Measurements from ENCODE around the gene NCOA1.

NCOA1 gene

DNA sequence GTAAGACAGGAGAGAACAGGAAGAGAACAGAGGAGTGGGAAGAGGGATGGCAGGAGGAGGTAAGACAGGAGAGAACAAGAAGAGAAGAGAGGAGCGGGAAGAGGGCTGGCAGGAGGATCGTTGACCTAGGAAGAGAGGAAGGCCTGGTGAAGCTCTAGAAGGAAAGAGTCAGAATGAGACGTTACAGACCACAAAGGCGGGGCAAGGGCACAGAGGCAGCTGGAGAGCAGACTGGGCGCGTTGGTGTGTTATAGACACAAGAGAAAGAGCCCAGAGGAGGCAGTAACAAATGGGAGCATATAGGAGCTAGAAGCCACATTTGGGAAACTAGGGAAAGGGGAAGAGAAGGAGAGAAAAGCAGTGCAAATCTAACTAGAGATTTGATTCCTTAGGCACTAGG, 275.6 kb downstream of the NCOA1 start:
- no peaks in the 10 kb centered on the region for H3K27me3 ChIP-seq (ENCODE audit: insufficient read depth, insufficient read length)
- TF ChIP-seq SUZ12 (IDR thresholded peaks at IDR 0.05; ENCODE audit: extremely low read depth, insufficient read depth, insufficient read length) (no peak), ZNF274 (IDR thresholded peaks at IDR 0.05; ENCODE audit: low read depth, low read length) (no peak), YY1 (IDR thresholded peaks at IDR 0.05; ENCODE audit: insufficient read depth, insufficient read length) (no peak)
- H3K36me3 ChIP-seq (ENCODE audit: insufficient read depth, insufficient read length, low read length) = peaks cover 3% of the 10 kb centered on the region
- no peak for DNase-seq (ENCODE audit: low read depth, low spot score)
- no peak overlapping the region for H3K4me3 ChIP-seq (ENCODE audit: insufficient read length, low read depth)
- H3K4me1 ChIP-seq (ENCODE audit: insufficient read depth, insufficient read length) = no peaks in the 10 kb centered on the region
- no peak overlapping the region for H3K9ac ChIP-seq (ENCODE audit: insufficient read length, low read depth)
- H3K9me3 ChIP-seq (ENCODE audit: insufficient read depth, low read length) = 0 out of 2 replicates have a peak, but pooled peaks cover 9% of the 10 kb centered on the region

DNA sequence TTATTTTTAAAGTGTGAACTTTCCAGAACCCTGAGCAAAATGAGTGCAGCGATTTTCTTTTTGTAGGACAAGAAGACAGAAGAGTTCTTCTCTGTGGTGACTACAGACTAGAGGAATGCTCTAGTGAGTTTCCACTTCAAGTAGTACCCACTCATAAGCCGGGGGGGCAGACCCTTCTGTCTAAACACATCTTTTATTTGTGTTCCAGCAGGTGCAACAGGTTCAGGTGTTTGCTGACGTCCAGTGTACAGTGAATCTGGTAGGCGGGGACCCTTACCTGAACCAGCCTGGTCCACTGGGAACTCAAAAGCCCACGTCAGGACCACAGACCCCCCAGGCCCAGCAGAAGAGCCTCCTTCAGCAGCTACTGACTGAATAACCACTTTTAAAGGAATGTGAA, 277.0 kb downstream of the NCOA1 start:
- Histone ChIP-seq H3K27me3 (ENCODE audit: insufficient read depth, insufficient read length) (no peaks in the 10 kb centered on the region), H3K4me1 (ENCODE audit: insufficient read depth, insufficient read length) (no peaks in the 10 kb centered on the region), H3K9me3 (ENCODE audit: insufficient read depth, low read length) (0 out of 2 replicates have a peak, but pooled peaks cover 9% of the 10 kb centered on the region), H3K4me3 (ENCODE audit: insufficient read length, low read depth) (no peak overlapping the region), H3K9ac (ENCODE audit: insufficient read length, low read depth) (no peak overlapping the region), H3K36me3 (ENCODE audit: insufficient read depth, insufficient read length, low read length) (no peaks in the 10 kb centered on the region)
- no peak for DNase-seq (ENCODE audit: low read depth, low spot score)
- TF ChIP-seq SUZ12 (IDR thresholded peaks at IDR 0.05; ENCODE audit: extremely low read depth, insufficient read depth, insufficient read length) (no peak), YY1 (IDR thresholded peaks at IDR 0.05; ENCODE audit: insufficient read depth, insufficient read length) (no peak), ZNF274 (IDR thresholded peaks at IDR 0.05; ENCODE audit: low read depth, low read length) (no peak)

DNA sequence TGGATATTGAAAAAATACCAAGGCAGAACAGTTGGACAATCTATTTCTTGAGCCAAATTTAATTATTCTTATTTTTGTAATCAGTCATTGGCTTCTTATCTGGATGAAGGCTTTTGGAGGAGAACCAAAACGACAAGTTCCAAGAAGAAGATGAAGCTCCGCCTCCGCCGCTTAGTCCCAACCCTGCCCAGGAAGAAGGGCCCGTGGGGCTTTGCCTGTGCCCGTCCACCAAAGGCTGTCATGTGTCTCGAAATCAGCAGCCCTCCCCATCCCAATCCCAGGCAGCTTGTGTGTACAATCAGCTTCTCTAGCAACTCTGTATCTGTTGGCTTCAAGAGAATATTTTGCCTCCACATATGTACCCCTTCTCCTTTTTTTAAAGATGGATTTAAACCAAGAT, 277.5 kb downstream of the NCOA1 start:
- Histone ChIP-seq H3K4me3 (ENCODE audit: insufficient read length, low read depth) (no peak overlapping the region), H3K36me3 (ENCODE audit: insufficient read depth, insufficient read length, low read length) (no peaks in the 10 kb centered on the region), H3K9ac (ENCODE audit: insufficient read length, low read depth) (no peak overlapping the region), H3K9me3 (ENCODE audit: insufficient read depth, low read length) (0 out of 2 replicates have a peak, but pooled peaks cover 9% of the 10 kb centered on the region), H3K4me1 (ENCODE audit: insufficient read depth, insufficient read length) (no peaks in the 10 kb centered on the region), H3K27me3 (ENCODE audit: insufficient read depth, insufficient read length) (no peaks in the 10 kb centered on the region)
- DNase-seq (ENCODE audit: low read depth, low spot score) = no peak
- TF ChIP-seq YY1 (IDR thresholded peaks at IDR 0.05; ENCODE audit: insufficient read depth, insufficient read length) (no peak), SUZ12 (IDR thresholded peaks at IDR 0.05; ENCODE audit: extremely low read depth, insufficient read depth, insufficient read length) (no peak), ZNF274 (IDR thresholded peaks at IDR 0.05; ENCODE audit: low read depth, low read length) (no peak)

GRCh38 chr2:24771061-24771460, 280.0 kb downstream of the NCOA1 start:
- H3K9me3 ChIP-seq (ENCODE audit: insufficient read depth, low read length) = 0 out of 2 replicates have a peak, but pooled peaks cover 9% of the 10 kb centered on the region

GRCh38 chr2:24771764-24772586, 280.9 kb downstream of the NCOA1 start:
- DNase-seq (ENCODE audit: low read depth, low spot score) = no peak
- no peak overlapping the region for H3K4me3 ChIP-seq (ENCODE audit: insufficient read length, low read depth)
- TF ChIP-seq SUZ12 (IDR thresholded peaks at IDR 0.05; ENCODE audit: extremely low read depth, insufficient read depth, insufficient read length) (no peak), YY1 (IDR thresholded peaks at IDR 0.05; ENCODE audit: insufficient read depth, insufficient read length) (no peak), ZNF274 (IDR thresholded peaks at IDR 0.05; ENCODE audit: low read depth, low read length) (no peak)
- no peak overlapping the region for H3K9ac ChIP-seq (ENCODE audit: insufficient read length, low read depth)
- no peaks in the 10 kb centered on the region for H3K36me3 ChIP-seq (ENCODE audit: insufficient read depth, insufficient read length, low read length)
- no peaks in the 10 kb centered on the region for H3K27me3 ChIP-seq (ENCODE audit: insufficient read depth, insufficient read length)
- 0 out of 2 replicates have a peak, but pooled peaks cover 9% of the 10 kb centered on the region for H3K9me3 ChIP-seq (ENCODE audit: insufficient read depth, low read length)
- no peaks in the 10 kb centered on the region for H3K4me1 ChIP-seq (ENCODE audit: insufficient read depth, insufficient read length)

More at GRCh38 chr2:24771061-24771460, 280.0 kb downstream of the NCOA1 start:
- no peaks in the 10 kb centered on the region for H3K4me1 ChIP-seq (ENCODE audit: insufficient read depth, insufficient read length)
- no peaks in the 10 kb centered on the region for H3K27me3 ChIP-seq (ENCODE audit: insufficient read depth, insufficient read length)
- H3K4me3 ChIP-seq (ENCODE audit: insufficient read length, low read depth) = no peak overlapping the region
- TF ChIP-seq YY1 (IDR thresholded peaks at IDR 0.05; ENCODE audit: insufficient read depth, insufficient read length) (no peak), SUZ12 (IDR thresholded peaks at IDR 0.05; ENCODE audit: extremely low read depth, insufficient read depth, insufficient read length) (no peak), ZNF274 (IDR thresholded peaks at IDR 0.05; ENCODE audit: low read depth, low read length) (no peak)
- DNase-seq (ENCODE audit: low read depth, low spot score) = no peak
- H3K9ac ChIP-seq (ENCODE audit: insufficient read length, low read depth) = no peak overlapping the region
- H3K36me3 ChIP-seq (ENCODE audit: insufficient read depth, insufficient read length, low read length) = no peaks in the 10 kb centered on the region

DNA sequence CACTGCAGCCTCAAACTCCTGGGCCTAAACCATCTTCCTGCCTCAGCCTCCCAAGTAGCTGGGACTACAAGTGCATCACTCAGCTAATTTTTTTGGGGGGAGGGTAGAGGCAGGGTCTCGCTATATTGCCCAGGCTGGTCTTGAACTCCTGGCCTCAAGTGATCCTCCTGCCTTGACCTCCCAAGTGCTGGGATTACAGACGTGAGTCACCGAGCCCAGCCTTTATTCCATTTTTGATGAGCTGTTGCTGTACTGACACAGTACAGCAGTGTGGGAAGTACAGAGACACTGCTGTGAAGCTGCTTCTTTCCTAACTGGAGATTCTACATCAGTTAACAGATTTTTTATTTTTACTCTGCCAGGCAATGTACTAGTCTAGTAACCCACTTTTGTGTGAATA, 283.3 kb downstream of the NCOA1 start:
- no peak overlapping the region for H3K9ac ChIP-seq (ENCODE audit: insufficient read length, low read depth)
- 0 out of 2 replicates have a peak, but pooled peaks cover 9% of the 10 kb centered on the region for H3K9me3 ChIP-seq (ENCODE audit: insufficient read depth, low read length)
- no peaks in the 10 kb centered on the region for H3K36me3 ChIP-seq (ENCODE audit: insufficient read depth, insufficient read length, low read length)
- TF ChIP-seq YY1 (IDR thresholded peaks at IDR 0.05; ENCODE audit: insufficient read depth, insufficient read length) (no peak), ZNF274 (IDR thresholded peaks at IDR 0.05; ENCODE audit: low read depth, low read length) (no peak), SUZ12 (IDR thresholded peaks at IDR 0.05; ENCODE audit: extremely low read depth, insufficient read depth, insufficient read length) (no peak)
- no peaks in the 10 kb centered on the region for H3K27me3 ChIP-seq (ENCODE audit: insufficient read depth, insufficient read length)
- H3K4me1 ChIP-seq (ENCODE audit: insufficient read depth, insufficient read length) = no peaks in the 10 kb centered on the region
- no peak for DNase-seq (ENCODE audit: low read depth, low spot score)
- no peak overlapping the region for H3K4me3 ChIP-seq (ENCODE audit: insufficient read length, low read depth)

DNA sequence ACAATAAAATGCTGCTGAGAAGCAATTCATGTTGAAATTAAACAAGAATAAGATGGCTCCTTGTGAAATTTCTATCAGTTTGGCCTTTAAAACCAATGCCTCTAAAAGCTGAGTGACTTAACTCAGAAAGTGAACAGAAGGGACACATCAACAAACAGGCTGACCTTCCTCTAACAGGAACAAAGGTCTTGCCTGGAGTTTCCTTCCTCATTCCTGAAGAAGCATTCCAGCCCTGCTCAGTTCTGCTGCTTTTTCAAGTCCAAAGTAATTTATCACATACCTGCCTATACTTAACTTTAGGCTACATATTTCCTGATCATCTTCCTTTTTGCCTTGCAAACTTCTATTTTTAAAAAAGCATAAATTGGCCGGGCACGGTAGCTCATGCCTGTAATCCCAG, 288.1 kb downstream of the NCOA1 start:
- Histone ChIP-seq H3K36me3 (ENCODE audit: insufficient read depth, insufficient read length, low read length) (no peaks in the 10 kb centered on the region), H3K27me3 (ENCODE audit: insufficient read depth, insufficient read length) (no peaks in the 10 kb centered on the region), H3K9ac (ENCODE audit: insufficient read length, low read depth) (no peak overlapping the region), H3K9me3 (ENCODE audit: insufficient read depth, low read length) (no peaks in the 10 kb centered on the region), H3K4me1 (ENCODE audit: insufficient read depth, insufficient read length) (no peaks in the 10 kb centered on the region), H3K4me3 (ENCODE audit: insufficient read length, low read depth) (no peak overlapping the region)
- DNase-seq (ENCODE audit: low read depth, low spot score) = no peak
- TF ChIP-seq SUZ12 (IDR thresholded peaks at IDR 0.05; ENCODE audit: extremely low read depth, insufficient read depth, insufficient read length) = no peak
- TF ChIP-seq YY1 (IDR thresholded peaks at IDR 0.05; ENCODE audit: insufficient read depth, insufficient read length) = no peak
- TF ChIP-seq ZNF274 (IDR thresholded peaks at IDR 0.05; ENCODE audit: low read depth, low read length) = no peak

Measured in NT2/D1 (cell line).